GM10847 (cell line): Measurements from ENCODE around the gene CCDC187.

Source experiments
- POLR2A ChIP-seq: IDR thresholded peaks from 2 replicates; pipeline ENCODE4 v1.6.1; 2011; ENCODE audit not compliant: insufficient read length; ENCODE audit errors: extremely low read depth

CCDC187 gene

GRCh38 chr9:136244122-136244968 lies 59.5 kb downstream of the CCDC187 start:
- no peak for TF ChIP-seq POLR2A

DNA sequence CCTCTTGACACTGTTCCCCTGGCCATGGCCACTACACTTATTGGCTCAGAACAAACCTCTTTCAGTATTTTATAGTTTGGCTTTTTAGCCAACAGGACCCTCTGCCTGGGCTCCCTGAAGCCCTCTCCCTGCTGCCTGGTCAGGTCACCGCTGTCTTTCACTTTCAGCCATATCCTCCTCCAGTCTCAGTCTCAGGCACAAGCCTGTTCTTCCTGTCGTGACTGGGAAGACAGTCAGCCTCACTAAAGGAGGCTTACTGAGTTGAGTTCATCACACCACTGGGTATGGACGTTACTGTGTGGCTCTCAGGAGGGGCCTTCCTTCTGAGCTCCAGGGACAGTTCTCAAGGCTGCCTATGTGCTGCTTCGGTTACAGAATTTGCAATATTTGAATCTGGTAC lies 60.3 kb downstream of the CCDC187 start:
- TF ChIP-seq POLR2A, result no peak

DNA sequence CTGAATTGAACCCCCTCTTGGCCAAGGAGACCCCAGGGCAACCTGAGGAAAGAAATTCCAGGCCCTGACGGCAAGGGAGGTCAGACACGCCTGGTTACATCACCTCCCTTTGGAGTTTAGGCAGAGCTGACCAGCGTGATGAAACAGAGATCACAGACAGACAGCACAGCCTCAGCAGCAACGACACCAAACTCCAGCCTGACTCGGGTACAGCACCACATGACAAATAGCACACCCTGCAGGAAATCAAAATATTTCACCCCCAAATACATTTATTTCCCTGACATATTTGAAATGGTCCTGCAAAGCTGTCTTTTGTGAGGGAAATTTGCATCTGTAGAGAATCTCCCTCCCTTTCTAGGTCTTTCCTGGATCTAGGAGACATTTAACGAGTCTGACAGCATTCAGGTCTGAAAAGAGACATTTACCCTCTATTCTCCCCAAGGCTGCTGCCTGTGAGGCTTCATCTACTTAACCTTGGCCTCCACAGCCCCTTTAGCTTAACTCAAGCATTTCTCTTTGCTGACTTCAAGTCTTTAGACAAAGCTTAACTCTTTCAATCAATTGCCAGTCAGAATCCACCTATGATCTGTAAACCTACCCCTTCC lies 60.9 kb downstream of the CCDC187 start:
- TF ChIP-seq POLR2A, result no peak

DNA sequence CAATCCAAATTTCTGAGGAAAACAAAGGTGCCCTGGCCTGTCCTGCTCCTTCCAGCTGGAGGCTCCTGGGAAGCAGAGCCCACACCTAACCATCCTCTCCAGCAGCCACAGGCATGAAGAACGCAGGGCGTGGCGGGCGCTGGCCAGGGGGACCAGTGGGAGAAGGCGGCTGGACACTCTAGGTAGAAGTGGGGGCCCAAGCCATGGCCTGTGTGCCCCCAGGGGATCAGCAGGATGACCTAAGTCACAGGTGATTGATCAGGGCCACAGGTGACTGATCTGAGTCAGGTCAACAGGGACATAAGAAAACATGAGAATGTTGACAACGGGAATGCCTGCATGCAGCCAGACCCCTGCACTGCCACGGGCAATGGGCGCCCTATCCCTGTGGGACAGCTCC lies 61.6 kb downstream of the CCDC187 start:
- no peak for TF ChIP-seq POLR2A

GRCh38 chr9:136241542-136241941 lies 62.4 kb downstream of the CCDC187 start:
- no peak for TF ChIP-seq POLR2A

- TF ChIP-seq POLR2A, result no peak
Measured at GRCh38 chr9:136240941-136241340, 63.0 kb downstream of the CCDC187 start.

DNA sequence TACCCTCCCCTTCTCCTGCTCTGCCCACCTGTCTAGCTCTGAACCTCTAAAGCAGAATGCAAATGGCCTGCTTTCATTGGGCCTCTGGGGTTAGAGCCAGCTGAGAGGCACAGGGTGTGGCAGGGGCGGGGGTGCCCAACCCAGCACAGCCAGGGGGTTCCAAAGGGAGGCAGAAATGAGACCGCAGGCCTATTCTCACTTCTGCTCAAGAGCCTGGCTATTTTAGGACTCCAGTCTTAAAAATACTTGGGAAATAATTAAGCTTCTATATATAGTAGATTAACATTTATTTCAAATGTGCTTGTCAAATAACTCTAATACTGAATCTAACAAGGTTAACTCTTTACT lies 63.9 kb downstream of the CCDC187 start:
- TF ChIP-seq POLR2A, result no peak

DNA sequence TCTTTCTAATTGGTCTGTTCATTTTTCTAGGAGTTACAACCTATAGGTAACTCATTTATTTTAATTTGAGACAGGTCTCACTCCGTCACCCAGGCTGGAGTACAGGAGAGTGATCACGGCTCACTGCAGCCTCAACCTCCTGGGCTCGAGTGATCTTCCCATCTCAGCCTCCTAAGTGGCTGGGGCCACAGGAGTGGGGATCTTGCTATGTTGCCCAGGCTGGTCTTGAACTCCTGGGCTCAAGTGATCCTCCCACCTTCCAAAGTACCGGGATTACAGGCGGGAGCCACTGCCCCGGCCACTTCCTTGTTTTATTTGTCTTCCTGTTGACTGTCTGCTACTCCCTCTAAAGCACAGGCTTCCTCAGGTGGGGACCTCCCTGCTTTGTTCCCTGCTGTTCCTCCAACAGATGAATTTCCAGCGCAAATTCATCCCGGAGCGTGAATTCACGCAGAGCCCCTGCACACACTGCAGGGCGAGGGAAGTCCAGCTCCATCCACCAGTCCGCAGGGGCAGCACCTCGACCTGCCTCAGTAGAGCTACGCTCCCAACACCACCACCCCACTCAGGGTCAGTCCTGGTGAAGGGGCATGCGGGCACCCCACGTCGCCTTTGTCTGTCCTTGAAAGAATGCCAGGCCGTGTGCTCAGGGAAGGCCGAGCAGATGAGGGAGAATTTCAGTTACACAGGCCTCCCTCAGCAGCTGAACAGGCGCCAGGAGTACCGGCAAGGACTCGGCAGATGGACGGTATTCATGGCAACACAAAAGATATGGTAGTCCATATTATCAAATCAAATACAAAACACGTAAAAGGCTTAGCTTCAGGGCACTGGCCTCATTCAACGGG lies 64.5 kb downstream of the CCDC187 start:
- no peak for TF ChIP-seq POLR2A

- TF ChIP-seq POLR2A, result no peak
Measured at GRCh38 chr9:136238342-136238732, 65.6 kb downstream of the CCDC187 start.

DNA sequence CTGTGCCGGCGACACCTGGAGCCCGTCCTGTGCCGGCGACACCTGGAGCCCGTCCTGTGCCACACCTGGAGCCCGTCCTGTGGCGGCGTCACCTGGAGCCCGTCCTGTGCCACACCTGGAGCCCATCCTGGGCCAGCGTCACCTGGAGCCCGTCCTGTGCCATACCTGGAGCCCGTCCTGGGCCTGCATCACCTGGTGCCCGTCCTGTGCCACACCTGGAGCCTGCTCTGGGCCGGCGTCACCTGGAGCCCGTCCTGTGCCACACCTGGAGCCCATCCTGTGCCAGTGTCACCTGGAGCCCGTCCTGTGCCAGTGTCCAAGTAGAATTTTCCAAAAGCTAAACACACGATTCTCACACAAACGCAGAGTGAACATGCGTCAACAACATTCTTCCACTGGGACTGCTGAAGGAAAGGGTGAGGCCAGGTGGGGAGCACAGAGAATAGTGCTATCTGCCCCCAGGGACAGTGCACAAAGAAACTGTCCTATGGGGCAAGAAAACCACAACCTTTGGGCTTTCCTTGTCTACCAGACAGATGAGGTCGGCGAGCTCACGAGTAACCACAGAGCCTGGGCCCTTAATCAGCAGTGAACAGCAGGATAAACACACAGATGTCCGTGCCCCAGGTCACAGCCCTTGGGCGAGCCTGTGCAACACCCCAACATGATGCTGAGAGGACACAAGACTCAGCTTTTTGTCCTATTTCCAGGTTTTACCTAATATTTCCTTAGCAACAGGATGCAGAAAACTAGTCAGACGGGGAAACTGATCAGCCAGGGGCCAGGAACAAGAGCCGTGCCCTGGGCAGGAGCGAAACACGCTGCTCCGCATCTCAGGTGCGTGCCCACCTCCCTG lies 66.2 kb downstream of the CCDC187 start:
- TF ChIP-seq POLR2A, result no peak

GRCh38 chr9:136235709-136236455 lies 68.0 kb downstream of the CCDC187 start:
- TF ChIP-seq POLR2A, result no peak

DNA sequence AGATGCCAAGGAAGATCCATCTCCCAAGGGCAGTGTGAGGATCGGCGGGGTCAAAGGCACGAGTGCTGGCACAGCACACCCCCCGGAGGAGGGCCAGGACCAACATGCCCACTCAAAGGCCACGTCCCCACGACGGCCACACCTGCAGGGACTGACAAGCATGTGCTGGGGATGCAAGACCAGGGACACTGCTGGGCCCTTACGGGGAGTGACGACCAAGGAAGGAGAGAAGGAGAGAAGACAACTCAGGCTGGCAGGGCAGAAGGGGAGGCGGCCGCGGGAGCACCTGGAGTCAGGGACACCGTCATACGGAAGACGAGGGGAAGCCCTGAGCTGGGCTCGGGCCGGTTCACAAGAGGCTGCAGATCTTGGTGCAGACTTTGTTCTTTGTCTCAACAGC lies 68.7 kb downstream of the CCDC187 start:
- no peak for TF ChIP-seq POLR2A

DNA sequence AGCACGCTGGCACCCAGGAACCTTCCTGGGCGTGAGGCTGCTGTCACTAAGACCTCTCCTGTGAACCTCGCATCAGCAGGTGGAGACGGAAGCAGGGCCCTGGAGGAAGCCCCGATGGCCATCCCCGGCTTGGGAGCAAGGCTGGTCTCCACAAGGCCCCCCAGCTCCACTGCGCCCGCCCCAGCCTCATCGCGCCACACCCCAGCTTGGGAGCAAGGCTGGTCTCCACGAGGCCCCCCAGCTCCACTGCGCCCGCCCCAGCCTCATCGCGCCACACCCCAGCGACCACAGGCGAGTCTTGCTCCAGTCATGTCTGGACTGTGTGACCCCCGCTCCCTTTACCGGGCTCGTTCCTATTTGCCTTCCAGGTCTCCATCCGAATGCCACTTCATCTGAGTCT lies 69.3 kb downstream of the CCDC187 start:
- TF ChIP-seq POLR2A, result no peak

GRCh38 chr9:136233868-136234267 lies 70.0 kb downstream of the CCDC187 start:
- no peak for TF ChIP-seq POLR2A
